WERI-Rb-1 (cell line): Measurements from ENCODE around the gene PFDN1.
"Not testable (repeated sequence)": the region's sequence is repeated elsewhere in the genome, so short reads cannot be mapped to it uniquely, and the experiment has no call there.

Source experiments
- DNase-seq: peaks from one replicate; pipeline ENCODE4 v3.0.0-alpha.2; 2020
- H3K27ac ChIP-seq: fragments of 250-450 bp; sonication (Bioruptor Pico); 2 replicates; pipeline ENCODE4 v1.5.1; 2020; ENCODE audit warnings: mild to moderate bottlenecking, moderate library complexity
- H3K27me3 ChIP-seq: fragments of 250-450 bp; sonication (Bioruptor Pico); 2 replicates; pipeline ENCODE4 v1.5.1; 2021; ENCODE audit warnings: mild to moderate bottlenecking, low read depth, moderate library complexity; ENCODE audit not compliant: insufficient read depth, severe bottlenecking
- H3K36me3 ChIP-seq: fragments of 250-450 bp; sonication (Bioruptor Pico); 2 replicates; pipeline ENCODE4 v1.5.1; 2020; ENCODE audit warnings: mild to moderate bottlenecking, moderate library complexity
- H3K4me3 ChIP-seq: 2 replicates; pipeline ENCODE4 v1.5.1; 2011; ENCODE audit warnings: low read depth, mild to moderate bottlenecking, control low read depth, low read length
- H3K9me3 ChIP-seq: fragments of 250-450 bp; sonication (Bioruptor Pico); 2 replicates; pipeline ENCODE4 v1.5.1; 2021; ENCODE audit warnings: mild to moderate bottlenecking, moderate library complexity; ENCODE audit not compliant: severe bottlenecking
- TF ChIP-seq, protein P1 (sequence below): IDR thresholded peaks from 2 replicates; pipeline ENCODE4 v1.5.1; 2011; ENCODE audit warnings: low read depth, mild to moderate bottlenecking, control low read depth, inconsistent platforms, low read length

PFDN1 gene

DNA sequence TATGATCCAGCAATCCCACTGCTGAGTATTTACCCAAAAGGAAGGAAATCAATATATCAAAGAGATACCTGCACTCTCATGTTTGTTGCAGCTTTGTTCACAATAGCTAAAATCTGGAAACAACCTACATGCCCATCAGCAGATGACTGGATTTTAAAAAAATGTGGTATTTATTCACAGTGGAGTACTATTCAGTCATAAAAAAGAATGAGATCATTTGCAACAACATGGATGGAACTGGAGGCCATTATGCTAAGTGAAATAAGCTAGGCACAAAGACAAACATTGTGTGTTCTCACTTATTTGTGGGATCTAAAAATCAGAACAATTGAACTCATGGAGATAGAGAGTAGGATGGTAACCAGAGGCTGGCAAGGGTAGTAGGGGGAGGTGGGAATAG, 94.8 kb downstream of the PFDN1 start:
- TF ChIP-seq, protein P1, sequence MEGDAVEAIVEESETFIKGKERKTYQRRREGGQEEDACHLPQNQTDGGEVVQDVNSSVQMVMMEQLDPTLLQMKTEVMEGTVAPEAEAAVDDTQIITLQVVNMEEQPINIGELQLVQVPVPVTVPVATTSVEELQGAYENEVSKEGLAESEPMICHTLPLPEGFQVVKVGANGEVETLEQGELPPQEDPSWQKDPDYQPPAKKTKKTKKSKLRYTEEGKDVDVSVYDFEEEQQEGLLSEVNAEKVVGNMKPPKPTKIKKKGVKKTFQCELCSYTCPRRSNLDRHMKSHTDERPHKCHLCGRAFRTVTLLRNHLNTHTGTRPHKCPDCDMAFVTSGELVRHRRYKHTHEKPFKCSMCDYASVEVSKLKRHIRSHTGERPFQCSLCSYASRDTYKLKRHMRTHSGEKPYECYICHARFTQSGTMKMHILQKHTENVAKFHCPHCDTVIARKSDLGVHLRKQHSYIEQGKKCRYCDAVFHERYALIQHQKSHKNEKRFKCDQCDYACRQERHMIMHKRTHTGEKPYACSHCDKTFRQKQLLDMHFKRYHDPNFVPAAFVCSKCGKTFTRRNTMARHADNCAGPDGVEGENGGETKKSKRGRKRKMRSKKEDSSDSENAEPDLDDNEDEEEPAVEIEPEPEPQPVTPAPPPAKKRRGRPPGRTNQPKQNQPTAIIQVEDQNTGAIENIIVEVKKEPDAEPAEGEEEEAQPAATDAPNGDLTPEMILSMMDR, result no peak
- DNase-seq, result no peak
- H3K27me3 ChIP-seq, result no peaks in the 10 kb centered on the region
- no peak overlapping the region for H3K4me3 ChIP-seq
- H3K9me3 ChIP-seq, result no peaks in the 10 kb centered on the region
- H3K36me3 ChIP-seq, result no peaks in the 10 kb centered on the region; the same call in 1 of the 2 replicates
- no peak overlapping the region for H3K27ac ChIP-seq

DNA sequence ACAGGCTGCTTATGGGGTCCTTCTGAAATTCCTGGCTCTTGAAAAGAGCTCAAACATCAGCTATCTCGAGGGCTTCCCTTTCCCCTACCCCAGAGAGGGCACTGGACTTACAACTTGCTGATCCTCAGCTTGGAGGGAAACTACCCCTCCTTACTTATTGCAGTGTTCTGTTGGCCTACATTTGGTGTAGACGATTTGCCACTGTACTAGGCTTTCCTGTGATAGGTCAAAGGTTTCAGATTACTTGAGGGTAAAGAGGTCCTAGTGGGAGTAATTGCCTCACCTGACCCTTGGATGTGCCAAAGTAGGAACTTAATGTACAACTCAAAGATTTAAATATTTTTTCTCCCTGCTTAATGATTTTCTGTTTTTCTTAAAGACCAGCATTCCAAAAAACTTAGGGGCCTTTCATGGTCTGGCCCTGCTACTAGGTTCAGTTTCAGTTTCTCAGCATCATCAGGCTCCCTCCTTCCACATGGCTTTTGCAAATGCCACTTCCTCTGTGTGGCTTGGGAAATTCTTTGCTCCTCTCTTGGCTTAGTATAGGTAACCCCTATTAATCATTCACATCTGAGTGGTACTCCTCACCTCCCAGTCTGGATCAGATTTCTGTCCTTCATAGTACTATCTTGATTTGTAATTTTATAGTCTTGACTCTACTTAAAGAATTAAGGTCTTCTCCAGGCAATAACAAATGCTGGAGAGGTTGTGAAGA, 95.5 kb downstream of the PFDN1 start:
- DNase-seq, result no peak
- TF ChIP-seq, protein P1, result no peak
- Histone ChIP-seq H3K27me3 (no peaks in the 10 kb centered on the region), H3K36me3 (no peaks in the 10 kb centered on the region; the same call in 1 of the 2 replicates), H3K9me3 (no peaks in the 10 kb centered on the region), H3K4me3 (no peak overlapping the region), H3K27ac (no peak overlapping the region)

GRCh38 chr5:140205952-140206351, 96.9 kb downstream of the PFDN1 start:
- no peak for DNase-seq

GRCh38 chr5:140205216-140205615, 97.7 kb downstream of the PFDN1 start:
- no peak for DNase-seq
- H3K4me3 ChIP-seq, result no peak overlapping the region
- H3K27me3 ChIP-seq, result no peaks in the 10 kb centered on the region
- TF ChIP-seq, protein P1, result no peak
- H3K36me3 ChIP-seq, result no peaks in the 10 kb centered on the region
- no peak overlapping the region for H3K27ac ChIP-seq
- H3K9me3 ChIP-seq, result no peaks in the 10 kb centered on the region

More at GRCh38 chr5:140205952-140206351, 96.9 kb downstream of the PFDN1 start:
- no peak overlapping the region for H3K27ac ChIP-seq
- H3K36me3 ChIP-seq, result no peaks in the 10 kb centered on the region
- H3K4me3 ChIP-seq, result no peak overlapping the region
- no peaks in the 10 kb centered on the region for H3K9me3 ChIP-seq
- no peaks in the 10 kb centered on the region for H3K27me3 ChIP-seq
- TF ChIP-seq, protein P1, result no peak

DNA sequence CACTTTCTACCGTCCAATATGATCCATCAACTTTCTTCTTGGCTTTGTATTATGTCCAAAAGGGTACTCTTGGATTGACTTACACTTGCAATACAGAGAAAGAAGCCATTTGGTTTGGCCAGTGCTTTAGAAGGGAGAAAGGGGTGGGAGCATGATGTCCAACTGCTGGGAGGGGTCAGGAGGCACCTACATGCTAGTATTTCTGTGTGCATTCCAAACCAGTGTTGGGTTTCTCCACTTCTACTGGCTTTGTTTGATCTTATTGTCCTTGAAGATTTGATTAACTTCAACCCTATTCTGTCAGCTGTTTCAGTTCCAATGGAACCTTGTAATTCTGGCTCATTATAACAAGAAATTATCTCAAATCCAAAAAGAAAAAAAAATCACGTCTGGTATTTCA, 100.3 kb downstream of the PFDN1 start:
- Histone ChIP-seq H3K27me3 (no peaks in the 10 kb centered on the region), H3K4me3 (no peak overlapping the region), H3K27ac (no peak overlapping the region), H3K9me3 (no peaks in the 10 kb centered on the region), H3K36me3 (no peaks in the 10 kb centered on the region)
- TF ChIP-seq, protein P1, result no peak
- DNase-seq, result no peak

DNA sequence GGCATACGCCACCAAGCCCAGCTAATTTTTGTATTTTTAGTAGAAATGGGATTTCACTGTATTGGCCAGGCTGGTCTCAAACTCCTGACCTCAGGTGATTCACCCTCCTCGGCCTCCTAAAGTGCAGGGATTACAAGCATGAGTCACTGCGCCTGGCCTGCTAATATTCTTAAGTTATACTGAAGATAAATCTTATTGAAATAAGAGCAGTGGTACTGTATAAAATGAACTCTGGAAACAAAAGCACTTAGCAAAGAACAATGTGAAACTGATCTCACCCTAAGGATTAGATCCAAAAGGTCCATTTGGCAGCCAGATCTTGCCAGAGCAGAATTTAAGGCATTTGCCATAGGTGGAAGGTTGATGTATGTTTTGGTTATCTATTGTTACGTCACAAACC, 100.8 kb downstream of the PFDN1 start:
- no peaks in the 10 kb centered on the region for H3K27me3 ChIP-seq
- DNase-seq, result no peak
- H3K4me3 ChIP-seq, result no peak overlapping the region
- TF ChIP-seq, protein P1, result no peak
- no peak overlapping the region for H3K27ac ChIP-seq
- no peaks in the 10 kb centered on the region for H3K36me3 ChIP-seq
- no peaks in the 10 kb centered on the region for H3K9me3 ChIP-seq

- not testable (repeated sequence) for DNase-seq
These were observed 104.0 kb downstream of the PFDN1 start for GRCh38 chr5:140198915-140199314.

More at GRCh38 chr5:140198915-140199314, 104.0 kb downstream of the PFDN1 start:
- H3K36me3 ChIP-seq, H3K4me3 ChIP-seq, H3K27me3 ChIP-seq, H3K9me3 ChIP-seq, H3K27ac ChIP-seq: not testable (repeated sequence)
